SH-SY5Y (cell line): ENCODE results near the gene RASGEF1B.

Experiments
- GATA2 ChIP-seq: IDR thresholded peaks from 2 replicates; pipeline ENCODE4 v1.6.1; 2011; ENCODE audit warnings: mild to moderate bottlenecking, low read depth, low read length
- GATA3 ChIP-seq: IDR thresholded peaks from 2 replicates; pipeline ENCODE4 v1.6.1; 2011; ENCODE audit warnings: low read depth, mild to moderate bottlenecking, low read length, moderate library complexity

Gene RASGEF1B

GRCh38 chr4:81471588-81472280, at the start of gene RASGEF1B:
RASGEF1B (minus strand) TSS chr4:81471907; CDS start chr4:81459508, 12,399 bp downstream.
- TF ChIP-seq GATA3 (no peak), GATA2 (no peak)

GRCh38 chr4:81519856-81520255, 48.1 kb upstream of the RASGEF1B start:
- no peak for TF ChIP-seq GATA3
- no peak for TF ChIP-seq GATA2

- TF ChIP-seq GATA2 = no peak
- no peak for TF ChIP-seq GATA3
Observed at GRCh38 chr4:81519427-81519773, 47.7 kb upstream of the RASGEF1B start.

- TF ChIP-seq GATA3 (no peak), GATA2 (no peak)
Observed at GRCh38 chr4:81518762-81519426, 47.2 kb upstream of the RASGEF1B start.

GRCh38 chr4:81516241-81516640, 44.5 kb upstream of the RASGEF1B start:
- TF ChIP-seq GATA2 = no peak
- no peak for TF ChIP-seq GATA3

- no peak for TF ChIP-seq GATA3
- no peak for TF ChIP-seq GATA2
Observed at GRCh38 chr4:81512757-81513501, 41.2 kb upstream of the RASGEF1B start.

- TF ChIP-seq GATA3 (no peak), GATA2 (no peak)
Observed at GRCh38 chr4:81512001-81512756, 40.5 kb upstream of the RASGEF1B start.

- TF ChIP-seq GATA3 (no peak), GATA2 (no peak)
Observed at GRCh38 chr4:81510643-81511178, 39.0 kb upstream of the RASGEF1B start.

GRCh38 chr4:81509822-81510221, 38.1 kb upstream of the RASGEF1B start:
- no peak for TF ChIP-seq GATA2
- no peak for TF ChIP-seq GATA3

GRCh38 chr4:81509191-81509590, 37.5 kb upstream of the RASGEF1B start:
- no peak for TF ChIP-seq GATA3
- no peak for TF ChIP-seq GATA2

GRCh38 chr4:81508411-81509185, 36.9 kb upstream of the RASGEF1B start:
- TF ChIP-seq GATA3 (no peak), GATA2 (no peak)

GRCh38 chr4:81507530-81507929, 35.8 kb upstream of the RASGEF1B start:
- no peak for TF ChIP-seq GATA2
- no peak for TF ChIP-seq GATA3

- no peak for TF ChIP-seq GATA2
- TF ChIP-seq GATA3 = no peak
Observed at GRCh38 chr4:81506731-81507130, 35.0 kb upstream of the RASGEF1B start.
